ENCODE data around the gene NUP85.

- TF ChIP-seq SUZ12 (IDR thresholded peaks at IDR 0.05; ENCODE audit: extremely low read depth, insufficient read depth, insufficient read length) (no peak), YY1 (IDR thresholded peaks at IDR 0.05; ENCODE audit: insufficient read depth, insufficient read length) (no peak)
Observed at GRCh38 chr17:75249564-75249963, 44.1 kb downstream of the NUP85 start.
